GM12892 (cell line): ENCODE results near the gene ARMC2.

Experiments used
- POLR2A ChIP-seq: IDR thresholded peaks from 2 replicates; pipeline ENCODE4 v1.6.1; 2011; ENCODE audit warnings: low read depth, low read length, control low read depth
- POLR2AphosphoS5 ChIP-seq: IDR thresholded peaks from 2 replicates; pipeline ENCODE4 v1.6.1; 2011; ENCODE audit warnings: low read depth, low read length, control low read depth
- TAF1 ChIP-seq: IDR thresholded peaks from 2 replicates; pipeline ENCODE4 v1.6.1; 2011; ENCODE audit warnings: low read depth, mild to moderate bottlenecking, control low read depth, low read length, borderline replicate concordance

DNA sequence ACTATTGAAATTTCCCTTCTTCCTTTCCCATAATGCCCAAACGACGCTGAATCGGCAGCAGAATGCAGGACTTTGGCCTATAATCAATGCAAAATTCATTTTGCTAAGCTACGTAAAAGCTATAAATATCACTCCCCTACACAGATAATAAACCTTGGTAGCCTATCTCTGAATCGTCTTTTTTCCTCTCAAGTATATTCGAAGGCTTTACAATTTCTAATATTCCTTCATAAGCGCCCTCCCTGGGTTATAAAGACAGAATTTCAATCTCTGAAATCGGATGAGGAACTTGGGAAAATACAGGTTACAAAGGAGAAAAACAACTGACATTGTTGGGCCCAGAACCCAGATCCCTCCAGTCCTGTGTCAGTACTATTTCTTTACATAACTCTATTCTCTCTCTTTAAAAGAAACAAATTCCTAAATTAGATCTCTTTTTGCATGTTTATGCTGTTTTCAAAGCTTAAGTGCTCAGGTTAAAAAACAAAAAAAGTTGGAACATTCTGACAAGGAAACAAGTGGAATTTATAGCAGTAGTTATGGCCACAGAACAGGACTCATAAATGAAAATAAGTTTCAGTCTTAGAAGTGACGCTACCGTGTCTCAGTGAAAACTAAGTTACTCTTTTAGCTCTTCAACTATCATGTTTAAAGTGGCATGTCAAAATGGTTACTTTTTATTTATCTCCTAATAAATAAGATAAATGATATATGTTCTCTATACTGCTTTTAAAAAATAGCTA is 161.9 kb downstream of the ARMC2 start:
- TF ChIP-seq TAF1 (no peak), POLR2AphosphoS5 (no peak), POLR2A (no peak)
